HCT116 (cell line): ENCODE data around the gene TET2.

Experiments
- ATF3 ChIP-seq: IDR thresholded peaks from 2 replicates; pipeline ENCODE4 v1.6.1; 2012
- CEBPB ChIP-seq: IDR thresholded peaks from 2 replicates; pipeline ENCODE4 v1.6.1; 2012; ENCODE audit warnings: low read depth
- CTCF ChIP-seq, 3 experiments: fragments of 200-600 bp in 1 of 3; sonication (generic) in 1 of 3; IDR thresholded peaks in 2 of 3; conservative IDR thresholded peaks in 1 of 3; 2 replicates each; pipeline ENCODE4 v1.5.1; 2012 to 2017; ENCODE audit warnings: low read depth in 2 of 3, low read length in 2 of 3, antibody characterized with exemption in 1 of 3, borderline replicate concordance in 1 of 3, control low read depth in 1 of 3, mild to moderate bottlenecking in 1 of 3, mixed read lengths in 1 of 3, mixed run types in 1 of 3, moderate library complexity in 1 of 3; ENCODE audit not compliant: insufficient read depth in 1 of 3
- EZH2 ChIP-seq: fragments of 200-600 bp; sonication (generic); IDR thresholded peaks from 2 replicates; pipeline ENCODE4 v1.6.1; 2017; ENCODE audit warnings: antibody characterized with exemption, mixed run types
- POLR2A ChIP-seq: IDR thresholded peaks from 2 replicates; pipeline ENCODE4 v1.7.0; 2011; ENCODE audit warnings: borderline replicate concordance; ENCODE audit not compliant: insufficient read depth, insufficient read length; ENCODE audit errors: extremely low read depth
- POLR2AphosphoS5 ChIP-seq: IDR thresholded peaks from 2 replicates; pipeline ENCODE4 v1.6.1; 2011; ENCODE audit warnings: mild to moderate bottlenecking, low read depth, low read length, moderate library complexity
- RAD21 ChIP-seq: IDR thresholded peaks from 2 replicates; pipeline ENCODE4 v1.6.1; 2012; ENCODE audit warnings: low read depth, mild to moderate bottlenecking
- SRF ChIP-seq: IDR thresholded peaks from 2 replicates; pipeline ENCODE4 v1.6.1; 2012; ENCODE audit warnings: low read depth
- YY1 ChIP-seq: IDR thresholded peaks from 2 replicates; pipeline ENCODE4 v1.6.1; 2011; ENCODE audit warnings: low read length, low read depth, moderate library complexity, mild to moderate bottlenecking; ENCODE audit not compliant: insufficient replicate concordance; ENCODE audit errors: extremely low read depth

GRCh38 chr4:105186701-105187161 is 40.1 kb downstream of the TET2 start:
- TF ChIP-seq CTCF (IDR thresholded peaks at IDR 0.05 in 2 of 3, conservative IDR thresholded peaks at IDR 0.05 in 1 of 3; ENCODE audit: borderline replicate concordance in 1 of 3, insufficient read depth in 1 of 3, low read depth in 2 of 3, low read length in 2 of 3) (no peak), YY1 (no peak), POLR2A (no peak), POLR2AphosphoS5 (no peak), RAD21 (no peak), SRF (no peak), CEBPB (no peak), EZH2 (no peak), ATF3 (no peak)
